Neural cell (in vitro differentiated cells): ENCODE results near the gene SNTG2. TPM values are rescaled to one million over a fixed set of nuclear protein-coding genes. Genes with fewer than 3 reads are reported as not detected.

ENCODE experiments used
- H2AFZ ChIP-seq: fragments of 200-600, 300-800 bp; sonication (generic), shearing (Covaris generic); 2 replicates; pipeline ENCODE4 v1.6.0; 2014; ENCODE audit warnings: low read depth, mild to moderate bottlenecking, antibody characterized with exemption, low read length, moderate library complexity
- H3F3A ChIP-seq: fragments of 200-600 bp; shearing (Covaris generic); 2 replicates; pipeline ENCODE4 v1.6.1; 2016; ENCODE audit warnings: mild to moderate bottlenecking, moderate library complexity, mixed read lengths, antibody characterized with exemption, low read length; ENCODE audit not compliant: insufficient read depth, poor library complexity, severe bottlenecking
- H3K27ac ChIP-seq: fragments of 200-600, 300-800 bp; sonication (generic), shearing (Covaris generic); 2 replicates; pipeline ENCODE4 v1.5.1; 2014; ENCODE audit warnings: mild to moderate bottlenecking, low read length, moderate library complexity
- H3K27me3 ChIP-seq: fragments of 300-800, 200-600 bp; sonication (generic), shearing (Covaris generic); 2 replicates; pipeline ENCODE4 v1.6.0; 2014; ENCODE audit warnings: mild to moderate bottlenecking, low read depth, low read length, moderate library complexity; ENCODE audit not compliant: insufficient read depth
- H3K36me3 ChIP-seq: fragments of 300-800, 200-600 bp; sonication (generic), shearing (Covaris generic); 2 replicates; pipeline ENCODE4 v1.5.1; 2014; ENCODE audit warnings: mild to moderate bottlenecking, antibody characterized with exemption, low read length, moderate library complexity; ENCODE audit not compliant: insufficient read depth
- H3K4me2 ChIP-seq: fragments of 300-800, 200-600 bp; sonication (generic), shearing (Covaris generic); 2 replicates; pipeline ENCODE4 v1.6.0; 2014; ENCODE audit warnings: mild to moderate bottlenecking, low read length
- H3K4me3 ChIP-seq: fragments of 300-800, 200-600 bp; sonication (generic), shearing (Covaris generic); 2 replicates; pipeline ENCODE4 v1.5.1; 2014; ENCODE audit warnings: mild to moderate bottlenecking, low read length, moderate library complexity
- H3K79me2 ChIP-seq: fragments of 200-600 bp; shearing (Covaris generic); replicated peaks from 2 replicates; pipeline ENCODE4 v1.6.0; 2014; ENCODE audit warnings: mild to moderate bottlenecking, low read length, moderate library complexity; ENCODE audit not compliant: insufficient read depth
- H3K9ac ChIP-seq: fragments of 300-800, 200-600 bp; sonication (generic), shearing (Covaris generic); 2 replicates; pipeline ENCODE4 v1.6.1; 2016; ENCODE audit warnings: mild to moderate bottlenecking, low read length, mixed read lengths
- H3K9me2 ChIP-seq: fragments of 200-600 bp; shearing (Covaris generic); 2 replicates; pipeline ENCODE4 v1.6.1; 2016; ENCODE audit warnings: mild to moderate bottlenecking, low read length, mixed read lengths; ENCODE audit not compliant: insufficient read depth
- H3K9me3 ChIP-seq: fragments of 200-600, 300-800 bp; sonication (generic), shearing (Covaris generic); 2 replicates; pipeline ENCODE4 v1.6.1; 2016; ENCODE audit warnings: mild to moderate bottlenecking, mixed run types, low read length, moderate library complexity, mixed read lengths
- H4K20me1 ChIP-seq: fragments of 200-600 bp; shearing (Covaris generic); 2 replicates; pipeline ENCODE4 v1.6.1; 2016; ENCODE audit warnings: mild to moderate bottlenecking, mixed run types; ENCODE audit not compliant: insufficient read depth
- CTCF ChIP-seq: fragments of 450-650 bp; IDR thresholded peaks from 2 replicates; pipeline ENCODE4 v1.5.1; 2014; ENCODE audit warnings: antibody characterized with exemption, mild to moderate bottlenecking, moderate library complexity; ENCODE audit not compliant: poor library complexity, severe bottlenecking
- EP300 ChIP-seq: fragments of 450-650 bp; conservative IDR thresholded peaks from 2 replicates; pipeline ENCODE4 v1.6.1; 2014; ENCODE audit warnings: antibody characterized with exemption, mild to moderate bottlenecking, moderate library complexity; ENCODE audit not compliant: poor library complexity, severe bottlenecking
- EZH2 ChIP-seq: fragments of 200-600, 300-800 bp; shearing (Covaris generic), sonication (generic); IDR thresholded peaks from 2 replicates; pipeline ENCODE4 v1.6.1; 2014; ENCODE audit warnings: antibody characterized with exemption, low read length, borderline replicate concordance, mild to moderate bottlenecking; ENCODE audit not compliant: insufficient read depth, poor library complexity, severe bottlenecking
- MXI1 ChIP-seq: fragments of 450-650 bp; conservative IDR thresholded peaks from 2 replicates; pipeline ENCODE4 v1.6.1; 2014; ENCODE audit warnings: antibody characterized with exemption, mild to moderate bottlenecking; ENCODE audit not compliant: poor library complexity, severe bottlenecking
- POLR2AphosphoS5 ChIP-seq: IDR thresholded peaks from 2 replicates; pipeline ENCODE4 v1.6.1; 2012
- RAD21 ChIP-seq: fragments of 450-650 bp; conservative IDR thresholded peaks from 2 replicates; pipeline ENCODE4 v1.6.1; 2014; ENCODE audit warnings: antibody characterized with exemption, mild to moderate bottlenecking, moderate library complexity
- REST ChIP-seq: IDR thresholded peaks from 2 replicates; pipeline ENCODE4 v1.6.1; 2012; ENCODE audit warnings: borderline replicate concordance
- SMC3 ChIP-seq: fragments of 450-650 bp; conservative IDR thresholded peaks from 2 replicates; pipeline ENCODE4 v1.6.1; 2014; ENCODE audit warnings: antibody characterized with exemption, mild to moderate bottlenecking, moderate library complexity; ENCODE audit not compliant: poor library complexity
- TAF1 ChIP-seq: IDR thresholded peaks from 2 replicates; pipeline ENCODE4 v1.6.1; 2012; ENCODE audit warnings: low read depth
- polyA plus RNA-seq: library from polyadenylated mRNA; depleted of rRNA; stranded (reverse); fragments of >200 nt; gene quantifications from 2 replicates; pipeline ENCODE4 v1.2.3, GENCODE V29; 2014

The SNTG2 gene
- polyA plus RNA-seq, 1 donor from 2014 or later = not detected

- no peak overlapping the region for H2AFZ ChIP-seq
- no peaks in the 10 kb centered on the region for H3K9me2 ChIP-seq
- H3K79me2 ChIP-seq = no peaks in the 10 kb centered on the region
- H3K27ac ChIP-seq = no peak overlapping the region
- no peaks in the 10 kb centered on the region for H3K27me3 ChIP-seq
- H3F3A ChIP-seq = no peaks in the 10 kb centered on the region
- H3K36me3 ChIP-seq = no peaks in the 10 kb centered on the region
- no peaks in the 10 kb centered on the region for H4K20me1 ChIP-seq
- no peaks in the 10 kb centered on the region for H3K9me3 ChIP-seq
- no peak overlapping the region for H3K4me3 ChIP-seq
- H3K9ac ChIP-seq = no peak overlapping the region
- H3K4me2 ChIP-seq = no peak overlapping the region
- TF ChIP-seq MXI1 (no peak), EP300 (peak; percentile 52), EZH2 (no peak), RAD21 (no peak), POLR2AphosphoS5 (no peak), CTCF (no peak), REST (no peak)
Measured at GRCh38 chr2:1129982-1130381, 179.3 kb downstream of the SNTG2 start.

- no peaks in the 10 kb centered on the region for H3K9me2 ChIP-seq
- no peaks in the 10 kb centered on the region for H3K79me2 ChIP-seq
- H2AFZ ChIP-seq = no peak overlapping the region
- no peaks in the 10 kb centered on the region for H4K20me1 ChIP-seq
- H3K4me2 ChIP-seq = no peak overlapping the region
- H3K4me3 ChIP-seq = no peak overlapping the region
- TF ChIP-seq RAD21 (no peak), TAF1 (no peak), EP300 (no peak), POLR2AphosphoS5 (no peak), EZH2 (no peak), SMC3 (no peak), REST (no peak), CTCF (no peak), MXI1 (no peak)
- H3K27ac ChIP-seq = no peak overlapping the region
- no peaks in the 10 kb centered on the region for H3F3A ChIP-seq
- no peak overlapping the region for H3K9ac ChIP-seq
- H3K9me3 ChIP-seq = no peaks in the 10 kb centered on the region
- no peaks in the 10 kb centered on the region for H3K36me3 ChIP-seq
- no peaks in the 10 kb centered on the region for H3K27me3 ChIP-seq
Measured at GRCh38 chr2:1130922-1131321, 180.3 kb downstream of the SNTG2 start.
